Measurements from ENCODE around the gene NDUFAF7.

The NDUFAF7 gene

DNA sequence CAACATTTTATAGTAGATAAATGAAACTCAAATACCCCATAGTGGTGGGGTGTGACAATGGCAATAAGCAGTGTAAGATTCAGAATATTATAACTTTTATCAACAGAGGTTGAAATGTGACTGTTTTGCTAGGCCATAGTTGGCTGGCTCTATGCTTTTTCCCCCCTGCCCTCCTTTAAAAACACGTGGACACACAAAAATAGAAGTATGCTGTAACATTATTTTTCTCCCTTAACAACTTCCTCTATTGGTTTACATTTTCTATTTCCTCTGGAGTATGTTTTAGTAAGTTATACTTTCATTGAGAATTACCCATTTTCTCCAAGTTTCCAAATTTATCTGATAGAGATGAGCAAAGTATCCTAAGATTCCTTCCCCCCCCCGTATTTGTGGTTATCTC is 31.1 kb downstream of the NDUFAF7 start:
- CTCF ChIA-PET: interaction anchor here (0.9 kb wide), 1 partner anchor 133 kb away, joined by 4 read pairs; no protein-coding TSS in a partner anchor
- Histone ChIP-seq H3K36me3 (ENCODE audit: control insufficient read depth in 2 of 2, insufficient read depth in 1 of 2, low read length in 2 of 2) (peaks cover 49 to 67% of the 10 kb centered on the region in 2 experiments), H3K4me3 (ENCODE audit: low read depth, low read length) (no peak overlapping the region), H3K4me1 (ENCODE audit: control insufficient read depth, insufficient read depth, low read length) (no peaks in the 10 kb centered on the region), H3K27ac (ENCODE audit: extremely low read depth, low read depth, low read length) (no peak overlapping the region), H3K9me3 (ENCODE audit: control insufficient read depth, insufficient read depth, low read depth, low read length) (no peaks in the 10 kb centered on the region)
- TF ChIP-seq ZNF354C (tag by site-specific recombination; IDR thresholded peaks at IDR 0.05; ENCODE audit: borderline replicate concordance, low read depth) (no peak), ZNF660 (tag by site-specific recombination; IDR thresholded peaks at IDR 0.05) (no peak), ZNF701 (tag by site-specific recombination; IDR thresholded peaks at IDR 0.05) (no peak), ZNF621 (tag by site-specific recombination; IDR thresholded peaks at IDR 0.05) (no peak), ZNF423 (tag by site-specific recombination; IDR thresholded peaks at IDR 0.05) (no peak), ZFP69B (tag by site-specific recombination; IDR thresholded peaks at IDR 0.05) (no peak), ZNF707 (tag by site-specific recombination; IDR thresholded peaks at IDR 0.05) (no peak), ZNF623 (tag by site-specific recombination; IDR thresholded peaks at IDR 0.05) (no peak), ZNF157 (tag by site-specific recombination; IDR thresholded peaks at IDR 0.05) (no peak), IKZF3 (tag by site-specific recombination; IDR thresholded peaks at IDR 0.05) (no peak), ZNF184 (tag by site-specific recombination; IDR thresholded peaks at IDR 0.05) (no peak), ZNF555 (tag by site-specific recombination; conservative IDR thresholded peaks at IDR 0.05) (no peak), ZNF626 (tag by site-specific recombination; IDR thresholded peaks at IDR 0.05) (no peak), ZNF114 (tag by site-specific recombination; IDR thresholded peaks at IDR 0.05) (no peak), TRIM28 (IDR thresholded peaks at IDR 0.05; ENCODE audit: borderline replicate concordance, low read length) (no peak), ZNF529 (tag by site-specific recombination; IDR thresholded peaks at IDR 0.05; ENCODE audit: insufficient replicate concordance) (no peak), ZNF449 (tag by site-specific recombination; IDR thresholded peaks at IDR 0.05) (no peak), OVOL3 (tag by site-specific recombination; IDR thresholded peaks at IDR 0.05) (no peak), ZNF148 (tag by site-specific recombination; IDR thresholded peaks at IDR 0.05; ENCODE audit: borderline replicate concordance) (no peak)
- POLR2A ChIA-PET: no interaction called here

- no peak overlapping the region for H3K4me3 ChIP-seq (ENCODE audit: low read depth, low read length)
- ChIA-PET CTCF (interaction anchor here (0.8 kb wide), 1 partner anchor 46 kb away, joined by 4 read pairs; no protein-coding TSS in a partner anchor), POLR2A (no interaction called here)
- H3K9me3 ChIP-seq (ENCODE audit: control insufficient read depth, insufficient read depth, low read depth, low read length): no peaks in the 10 kb centered on the region
- H3K36me3 ChIP-seq (ENCODE audit: control insufficient read depth in 2 of 2, insufficient read depth in 1 of 2, low read length in 2 of 2): peaks cover 54 to 65% of the 10 kb centered on the region in 2 experiments
- H3K4me1 ChIP-seq (ENCODE audit: control insufficient read depth, insufficient read depth, low read length): no peaks in the 10 kb centered on the region
- H3K27ac ChIP-seq (ENCODE audit: extremely low read depth, low read depth, low read length): no peak overlapping the region
- TF ChIP-seq YY2 (tag by site-specific recombination; IDR thresholded peaks at IDR 0.05): no peak
- no peak for TF ChIP-seq KLF17 (tag by site-specific recombination; IDR thresholded peaks at IDR 0.05)
- no peak for TF ChIP-seq KLF8 (tag by site-specific recombination; IDR thresholded peaks at IDR 0.05)
- TF ChIP-seq SP2 (tag by site-specific recombination; IDR thresholded peaks at IDR 0.05): no peak
- TF ChIP-seq, protein P1, sequence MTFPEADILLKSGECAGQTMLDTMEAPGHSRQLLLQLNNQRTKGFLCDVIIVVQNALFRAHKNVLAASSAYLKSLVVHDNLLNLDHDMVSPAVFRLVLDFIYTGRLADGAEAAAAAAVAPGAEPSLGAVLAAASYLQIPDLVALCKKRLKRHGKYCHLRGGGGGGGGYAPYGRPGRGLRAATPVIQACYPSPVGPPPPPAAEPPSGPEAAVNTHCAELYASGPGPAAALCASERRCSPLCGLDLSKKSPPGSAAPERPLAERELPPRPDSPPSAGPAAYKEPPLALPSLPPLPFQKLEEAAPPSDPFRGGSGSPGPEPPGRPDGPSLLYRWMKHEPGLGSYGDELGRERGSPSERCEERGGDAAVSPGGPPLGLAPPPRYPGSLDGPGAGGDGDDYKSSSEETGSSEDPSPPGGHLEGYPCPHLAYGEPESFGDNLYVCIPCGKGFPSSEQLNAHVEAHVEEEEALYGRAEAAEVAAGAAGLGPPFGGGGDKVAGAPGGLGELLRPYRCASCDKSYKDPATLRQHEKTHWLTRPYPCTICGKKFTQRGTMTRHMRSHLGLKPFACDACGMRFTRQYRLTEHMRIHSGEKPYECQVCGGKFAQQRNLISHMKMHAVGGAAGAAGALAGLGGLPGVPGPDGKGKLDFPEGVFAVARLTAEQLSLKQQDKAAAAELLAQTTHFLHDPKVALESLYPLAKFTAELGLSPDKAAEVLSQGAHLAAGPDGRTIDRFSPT (tag by site-specific recombination; IDR thresholded peaks at IDR 0.05): no peak
- no peak for TF ChIP-seq ZNF19 (tag by site-specific recombination; IDR thresholded peaks at IDR 0.05; ENCODE audit: low read depth)
- no peak for TF ChIP-seq ZNF791 (tag by site-specific recombination; IDR thresholded peaks at IDR 0.05)
- TF ChIP-seq, protein P2, sequence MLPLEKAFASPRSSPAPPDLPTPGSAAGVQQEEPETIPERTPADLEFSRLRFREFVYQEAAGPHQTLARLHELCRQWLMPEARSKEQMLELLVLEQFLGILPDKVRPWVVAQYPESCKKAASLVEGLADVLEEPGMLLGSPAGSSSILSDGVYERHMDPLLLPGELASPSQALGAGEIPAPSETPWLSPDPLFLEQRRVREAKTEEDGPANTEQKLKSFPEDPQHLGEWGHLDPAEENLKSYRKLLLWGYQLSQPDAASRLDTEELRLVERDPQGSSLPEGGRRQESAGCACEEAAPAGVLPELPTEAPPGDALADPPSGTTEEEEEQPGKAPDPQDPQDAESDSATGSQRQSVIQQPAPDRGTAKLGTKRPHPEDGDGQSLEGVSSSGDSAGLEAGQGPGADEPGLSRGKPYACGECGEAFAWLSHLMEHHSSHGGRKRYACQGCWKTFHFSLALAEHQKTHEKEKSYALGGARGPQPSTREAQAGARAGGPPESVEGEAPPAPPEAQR (tag by site-specific recombination; IDR thresholded peaks at IDR 0.05): no peak
- no peak for TF ChIP-seq EGR2 (tag by site-specific recombination; IDR thresholded peaks at IDR 0.05; ENCODE audit: low read depth)
- TF ChIP-seq ZNF747 (tag by site-specific recombination; IDR thresholded peaks at IDR 0.05): no peak
- no peak for TF ChIP-seq ZNF76 (tag by site-specific recombination; IDR thresholded peaks at IDR 0.05; ENCODE audit: borderline replicate concordance, low read depth)
These were observed 32.4 kb downstream of the NDUFAF7 start for GRCh38 chr2:37263839-37264238.

Data from HEK293 (cell line).